A204.1 (cell line): ENCODE data around the gene SPATA16.
"Not testable (repeated sequence)": the region's sequence is repeated elsewhere in the genome, so short reads cannot be mapped to it uniquely, and the experiment has no call there.

Experiments used
- FAIRE-seq: peaks from 2 replicates; lab custom pipeline; 2012; peaks lifted over from hg19 to GRCh38; lab: Jason Lieb, UNC

SPATA16 gene

GRCh38 chr3:173140986-173141385, at the start of gene SPATA16:
TSS of gene SPATA16 (minus strand) at chr3:173141235. CDS start at chr3:173117731, 23,504 bp downstream.
- FAIRE-seq: no peak

DNA sequence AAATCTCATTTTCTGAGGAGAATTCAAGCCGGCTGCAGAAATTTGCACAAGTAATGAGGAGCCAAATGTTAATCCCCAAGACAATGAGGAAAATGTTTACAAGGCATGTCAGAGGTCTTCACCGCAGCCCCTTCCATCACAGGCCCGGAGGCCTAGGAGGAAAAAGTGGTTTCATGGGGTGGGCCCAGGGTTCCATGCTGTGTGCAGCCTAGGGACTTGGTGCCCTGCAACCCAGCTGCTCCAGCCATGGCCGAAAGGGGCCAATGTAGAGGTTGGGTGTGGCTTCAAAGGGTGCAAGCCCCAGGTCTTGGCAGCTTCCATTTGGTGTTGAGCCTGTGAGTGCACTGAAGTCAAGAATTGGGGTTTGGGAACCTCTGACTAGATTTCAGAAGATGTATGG, 42.0 kb upstream of the SPATA16 start:
- FAIRE-seq: not testable (repeated sequence)

DNA sequence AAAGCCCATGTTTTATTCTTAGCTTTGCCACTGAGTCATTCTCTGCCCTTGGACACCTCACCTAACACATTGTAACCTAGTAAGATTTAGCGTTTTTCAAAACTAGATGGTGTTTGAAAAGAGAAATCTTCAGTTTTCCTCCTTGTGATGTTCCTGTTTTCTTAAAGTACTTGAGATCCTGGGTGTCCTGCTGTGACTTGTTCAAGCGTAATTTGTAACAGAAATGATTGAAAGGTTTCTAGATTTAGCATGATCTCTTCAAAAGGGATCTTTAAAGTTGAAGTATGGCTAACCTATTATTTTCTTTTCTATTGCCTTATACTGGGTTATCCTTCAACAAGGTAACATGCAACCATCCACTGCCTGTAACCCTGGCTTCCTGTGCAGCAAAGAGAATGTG, 32.6 kb upstream of the SPATA16 start:
- no peak for FAIRE-seq

- FAIRE-seq: not testable (repeated sequence)
Observed at GRCh38 chr3:173159139-173159538, 18.1 kb upstream of the SPATA16 start.

GRCh38 chr3:173156533-173156932, 15.5 kb upstream of the SPATA16 start:
- FAIRE-seq: not testable (repeated sequence)

GRCh38 chr3:173153631-173154030, 12.6 kb upstream of the SPATA16 start:
- FAIRE-seq: no peak

DNA sequence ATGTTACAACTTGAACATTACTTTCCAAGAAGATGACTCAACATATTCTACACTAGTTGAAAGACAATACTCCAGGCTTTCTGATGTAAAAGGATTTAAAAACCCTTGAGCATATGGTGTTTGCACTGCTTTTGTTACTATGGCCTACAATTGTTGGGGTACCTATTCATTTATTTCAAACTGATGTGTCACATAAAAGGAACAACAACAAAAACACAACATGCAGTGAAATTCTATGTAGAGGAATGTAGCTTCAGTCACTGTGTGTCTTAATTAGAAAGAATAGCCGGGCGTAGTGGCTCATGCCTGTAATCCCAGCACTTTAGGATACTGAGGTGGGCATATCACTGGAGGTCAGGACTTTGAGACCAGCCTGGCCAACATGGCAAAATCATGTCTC, 1.6 kb downstream of the SPATA16 start:
- no peak for FAIRE-seq

GRCh38 chr3:173138026-173138425, 3.0 kb downstream of the SPATA16 start:
- no peak for FAIRE-seq

- no peak for FAIRE-seq
Observed at GRCh38 chr3:173135059-173135458, 6.0 kb downstream of the SPATA16 start.

- FAIRE-seq: no peak
Observed at GRCh38 chr3:173128633-173129032, 12.4 kb downstream of the SPATA16 start.

DNA sequence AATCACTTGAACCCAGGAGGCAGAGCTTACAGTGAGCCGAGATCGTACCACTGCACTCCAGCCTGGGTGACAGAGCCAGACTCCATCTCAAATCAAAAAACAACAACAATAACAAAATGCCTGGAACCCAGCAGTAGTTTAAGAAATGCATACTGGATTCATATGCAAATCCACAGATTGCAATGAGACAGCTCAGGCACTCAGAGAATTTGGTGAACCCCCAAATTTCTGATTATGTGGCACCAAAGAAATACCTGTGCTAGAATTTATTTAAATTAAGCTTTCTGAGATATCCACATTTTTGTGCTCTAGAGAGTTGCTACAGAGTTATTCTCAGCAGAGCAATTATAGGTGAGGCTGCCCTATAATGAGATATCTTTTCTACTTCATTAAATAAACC, 29.7 kb downstream of the SPATA16 start:
- no peak for FAIRE-seq

DNA sequence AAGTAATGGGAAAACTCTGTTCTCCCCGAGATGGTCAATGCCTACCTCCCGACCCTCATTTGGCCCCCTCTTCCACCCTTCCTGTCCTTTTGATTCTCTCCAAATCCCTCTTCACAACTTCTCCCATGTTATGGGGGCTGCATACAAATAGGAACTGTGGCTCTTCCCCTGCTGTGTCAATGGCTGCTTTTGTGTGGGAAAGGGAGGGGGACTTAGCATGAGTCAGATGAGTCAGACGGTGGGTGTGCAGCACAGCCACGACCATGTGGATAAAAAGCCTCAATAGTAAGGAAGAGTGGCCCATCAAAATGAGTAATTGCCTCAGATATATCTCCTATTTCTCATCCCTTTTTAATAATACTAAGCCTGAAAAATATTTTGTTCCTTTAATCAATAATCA, 31.9 kb downstream of the SPATA16 start:
- FAIRE-seq: no peak

- FAIRE-seq: no peak
Observed at GRCh38 chr3:173103469-173103868, 37.6 kb downstream of the SPATA16 start.

DNA sequence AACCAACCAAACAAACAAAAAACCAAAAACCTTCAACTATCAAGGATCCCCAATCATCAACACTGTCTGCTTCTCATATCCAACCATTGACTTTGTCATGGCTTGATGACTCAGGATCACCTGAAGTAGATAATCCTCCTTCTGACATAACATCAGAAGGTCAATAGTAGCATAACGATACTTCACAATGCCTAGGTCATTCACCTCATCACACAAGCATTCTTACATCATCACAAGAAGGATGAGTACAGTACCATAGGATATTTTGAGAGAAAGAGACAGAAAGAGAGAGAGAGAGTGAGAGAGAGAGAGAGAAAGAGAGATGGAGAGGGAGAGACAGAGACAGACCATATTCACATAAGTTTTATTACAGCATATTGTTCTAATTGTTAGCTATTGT, 42.1 kb downstream of the SPATA16 start:
- no peak for FAIRE-seq

DNA sequence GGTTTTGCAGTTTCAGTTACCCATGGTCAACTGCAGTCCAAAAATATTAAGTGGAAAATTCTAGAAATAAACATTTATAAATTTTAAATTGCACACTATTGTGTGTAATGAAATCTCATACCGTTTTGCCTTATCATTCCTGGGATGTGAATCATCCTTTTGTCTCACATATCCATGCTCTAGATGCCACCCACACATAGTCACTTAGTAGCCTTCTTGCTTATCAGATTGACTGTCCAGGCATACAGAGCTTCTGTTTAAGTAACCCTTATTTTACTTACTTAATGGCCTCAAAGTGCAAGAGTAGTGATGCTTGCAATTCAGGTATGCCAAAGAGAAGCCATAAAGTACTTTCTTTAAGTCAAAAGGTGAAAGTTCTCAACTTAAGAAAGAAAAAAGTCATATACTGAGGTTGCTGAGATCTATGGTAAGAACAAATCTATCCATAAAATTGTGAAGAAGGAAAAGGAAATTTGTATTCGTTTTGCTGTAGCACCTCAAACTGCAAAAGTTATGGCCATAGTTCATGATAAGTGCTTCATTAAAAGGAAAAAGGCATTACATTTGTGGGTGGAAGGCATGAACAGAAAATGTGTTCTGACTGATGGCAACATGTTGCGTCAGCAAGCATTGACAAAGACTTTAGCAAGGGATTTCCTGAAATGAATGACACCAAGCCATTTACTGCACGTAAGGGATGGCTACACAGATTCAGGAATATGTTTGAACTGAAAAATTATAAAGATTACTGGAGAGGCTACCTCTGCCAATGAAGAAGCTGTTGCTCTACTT, 43.8 kb downstream of the SPATA16 start:
- FAIRE-seq: no peak

DNA sequence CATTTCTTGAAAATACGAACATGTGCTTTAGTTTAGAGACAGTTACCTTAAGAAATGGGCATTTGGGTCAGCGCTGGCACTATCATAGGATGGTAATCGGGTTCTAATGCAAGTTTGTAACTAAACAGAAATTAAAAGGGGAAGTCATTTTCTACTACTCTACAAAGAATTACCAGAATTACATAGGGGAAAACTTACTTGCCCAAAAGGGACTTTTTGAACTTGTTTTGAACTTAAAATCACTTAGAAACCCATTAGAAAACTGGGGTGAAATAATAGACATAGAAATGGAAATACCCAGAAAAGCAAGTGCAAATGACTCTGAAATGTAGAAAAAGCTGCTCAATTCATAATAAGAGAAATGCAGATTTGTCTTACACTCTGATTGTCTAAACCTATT, 44.9 kb downstream of the SPATA16 start:
- FAIRE-seq: no peak

GRCh38 chr3:173092038-173092437, 49.0 kb downstream of the SPATA16 start:
- no peak for FAIRE-seq

DNA sequence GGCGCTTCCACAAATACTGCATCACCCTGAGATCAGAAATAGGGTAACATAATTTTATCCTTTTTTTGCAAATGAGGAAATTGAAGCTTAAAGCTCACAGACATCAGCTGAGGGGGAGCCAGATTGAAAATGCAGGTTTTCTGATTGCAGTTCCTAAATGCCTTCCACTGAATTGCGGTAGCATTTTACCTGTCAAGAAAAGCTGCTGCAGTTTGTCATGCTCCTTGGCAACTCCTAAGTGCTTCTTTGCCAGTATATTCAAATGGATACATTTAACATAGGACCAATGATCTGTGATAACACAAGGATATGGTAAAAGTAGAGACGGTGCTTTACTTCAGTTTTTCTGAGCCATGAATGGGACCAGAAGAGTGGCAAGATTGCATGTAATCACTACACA, 50.5 kb downstream of the SPATA16 start:
- no peak for FAIRE-seq

GRCh38 chr3:173089283-173089682, 51.8 kb downstream of the SPATA16 start:
- FAIRE-seq: no peak

GRCh38 chr3:173078525-173078924, 62.5 kb downstream of the SPATA16 start:
- no peak for FAIRE-seq

DNA sequence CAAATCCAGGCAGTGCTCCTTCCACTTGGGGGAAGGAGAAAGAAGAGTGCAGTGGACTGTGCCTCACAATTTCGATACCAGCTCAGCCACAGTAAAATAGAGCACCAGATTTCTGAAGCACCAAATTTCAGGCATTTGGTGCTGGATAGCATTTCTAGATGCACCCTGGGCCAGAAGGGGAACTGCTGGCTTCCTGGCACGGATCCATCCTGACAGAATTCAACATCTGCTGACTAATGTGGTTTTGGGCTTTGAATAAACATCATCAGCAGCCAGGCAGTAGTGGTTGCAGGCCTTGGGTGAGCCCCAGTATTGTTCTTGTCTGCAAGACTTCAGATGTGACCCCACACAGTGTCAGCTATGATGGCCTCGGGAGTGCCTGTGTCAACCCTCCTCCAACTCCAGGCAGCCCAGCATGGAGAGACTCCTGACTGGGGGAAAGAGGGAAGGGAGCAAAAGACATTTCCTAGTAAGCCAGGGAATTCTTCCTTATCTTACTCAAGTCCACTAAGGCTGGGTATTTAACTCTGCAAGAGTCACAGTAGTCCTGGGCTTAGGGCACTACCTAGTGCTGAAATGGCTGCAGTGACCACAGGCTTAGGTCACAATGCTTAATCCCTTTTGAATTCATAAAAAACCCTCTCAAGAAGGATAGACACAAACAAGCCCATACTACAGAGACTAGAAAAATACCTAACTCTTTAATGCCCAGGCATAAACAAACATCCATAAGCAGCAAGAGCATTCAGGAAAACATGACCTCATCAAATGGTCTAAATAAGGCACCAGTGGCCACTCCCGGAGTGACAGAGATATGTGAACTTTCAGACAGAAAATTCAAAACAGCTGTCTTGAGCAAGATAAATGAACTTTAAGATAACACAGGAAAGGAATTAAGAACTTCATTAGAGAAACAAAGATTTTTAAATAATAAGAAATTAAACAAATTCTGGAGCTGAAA, 74.7 kb downstream of the SPATA16 start:
- FAIRE-seq: no peak

DNA sequence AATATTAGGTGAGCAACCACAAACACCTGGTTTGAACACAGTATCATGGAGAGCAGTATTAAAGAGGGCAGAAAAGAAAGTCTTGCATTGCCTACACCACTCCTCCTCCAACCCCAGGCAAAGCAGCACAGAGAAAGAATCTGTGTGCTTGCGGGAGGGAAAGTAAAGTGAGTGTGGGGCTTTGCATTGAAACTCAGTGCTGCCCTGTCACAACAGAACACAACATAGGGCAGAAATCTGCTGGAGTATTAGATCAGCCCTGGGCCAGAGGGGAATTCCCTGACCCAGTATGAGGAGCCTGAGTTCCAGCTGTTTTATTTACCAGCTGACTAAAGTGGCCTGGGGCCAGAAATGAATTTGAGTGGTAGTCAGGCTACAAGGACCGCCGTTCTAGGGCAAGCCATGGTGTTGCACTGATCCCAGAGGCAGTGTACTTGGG, 75.5 kb downstream of the SPATA16 start:
- no peak for FAIRE-seq

- no peak for FAIRE-seq
Observed at GRCh38 chr3:173064631-173065030, 76.4 kb downstream of the SPATA16 start.
